HG03354 (cell line): Measurements from ENCODE around the gene CABLES1.

Experiments used
- ATAC-seq: cut with Tn5 transposase; IDR thresholded peaks from one replicate; pipeline ENCODE4 v1.9.1; 2021; ENCODE audit warnings: mild to moderate bottlenecking; ENCODE audit not compliant: unreplicated experiment, poor library complexity, severe bottlenecking

The CABLES1 gene

DNA sequence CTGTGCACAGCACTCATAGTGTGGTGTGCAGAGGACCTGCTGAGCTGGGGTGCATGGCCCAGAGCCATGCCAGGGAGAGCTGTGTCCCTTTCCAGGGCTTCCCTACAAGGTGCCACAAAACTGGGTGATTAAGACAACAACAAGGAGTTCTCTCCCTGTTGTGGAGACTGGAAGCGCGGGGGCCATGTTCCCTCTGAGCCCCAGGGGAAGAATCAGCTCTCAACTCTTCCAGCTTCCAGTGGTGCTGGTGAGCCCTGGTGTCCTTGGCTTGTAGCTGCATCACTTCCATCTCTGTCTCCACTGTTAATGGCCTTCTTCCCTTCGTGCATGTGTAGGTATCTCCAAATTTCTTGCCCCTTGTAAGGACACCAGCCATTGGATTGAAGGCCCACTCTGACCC, 73.3 kb downstream of the CABLES1 start:
- no peak for ATAC-seq

- ATAC-seq: no peak
Observed at GRCh38 chr18:23209031-23209430, 73.7 kb downstream of the CABLES1 start.

- no peak for ATAC-seq
Observed at GRCh38 chr18:23209796-23210195, 74.5 kb downstream of the CABLES1 start.

DNA sequence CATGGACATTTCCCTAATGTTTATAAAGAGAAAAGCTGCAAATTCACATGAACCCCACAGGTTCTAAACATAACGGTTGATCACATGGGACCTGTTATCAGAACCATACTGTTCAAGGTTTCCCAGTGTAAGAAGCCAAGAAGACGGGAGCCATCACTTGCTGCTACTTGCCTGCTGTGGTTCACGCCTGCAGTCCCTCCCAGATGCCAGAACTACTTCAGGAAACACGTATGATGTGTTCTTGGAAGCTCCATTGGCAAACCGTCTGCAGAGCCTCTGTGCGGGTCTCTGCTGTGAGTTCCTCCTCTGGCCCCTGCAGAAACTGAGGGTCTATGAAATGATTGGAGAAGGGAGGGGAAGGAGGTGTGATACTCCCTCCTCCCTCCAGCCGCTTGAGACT, 75.2 kb downstream of the CABLES1 start:
- no peak for ATAC-seq

- ATAC-seq: no peak
Observed at GRCh38 chr18:23211146-23211545, 75.9 kb downstream of the CABLES1 start.

DNA sequence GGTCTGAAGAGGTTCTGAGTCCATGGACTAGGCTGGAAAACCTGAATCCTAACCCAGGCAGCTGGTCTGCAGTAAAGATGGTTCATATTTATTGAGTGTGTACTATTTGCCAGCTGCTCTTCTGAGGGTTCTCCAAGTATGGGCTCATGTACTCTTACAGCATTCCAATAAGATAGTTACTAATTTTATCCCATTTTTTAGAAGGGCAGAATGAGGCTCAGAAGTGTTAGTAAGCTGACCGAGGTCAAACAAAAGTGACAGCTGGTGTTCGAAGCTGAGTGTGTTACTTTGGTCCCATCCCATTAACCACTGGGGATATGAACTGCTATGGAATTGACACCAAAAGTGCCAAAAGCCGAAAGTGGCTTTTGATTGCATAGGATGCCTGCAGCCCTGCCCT, 76.9 kb downstream of the CABLES1 start:
- no peak for ATAC-seq

DNA sequence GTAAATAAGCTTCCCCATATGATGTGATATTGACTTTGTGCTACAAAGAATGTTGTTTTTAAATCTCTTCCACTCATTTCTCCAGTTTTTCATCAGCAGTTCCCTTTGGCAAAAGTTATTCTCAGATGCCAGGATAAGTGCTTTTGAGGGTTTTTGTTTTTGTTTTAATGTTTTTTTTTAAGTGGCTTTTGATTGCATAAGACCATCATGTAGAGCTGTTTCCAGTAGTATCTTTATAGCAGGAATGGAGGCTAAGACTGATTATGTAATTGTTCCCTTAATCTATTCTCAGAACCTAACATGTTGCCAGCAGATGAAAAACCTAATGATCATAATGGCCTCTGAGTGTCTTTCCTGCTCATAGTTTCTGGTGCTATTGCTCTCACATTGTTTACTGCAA, 77.9 kb downstream of the CABLES1 start:
- no peak for ATAC-seq

DNA sequence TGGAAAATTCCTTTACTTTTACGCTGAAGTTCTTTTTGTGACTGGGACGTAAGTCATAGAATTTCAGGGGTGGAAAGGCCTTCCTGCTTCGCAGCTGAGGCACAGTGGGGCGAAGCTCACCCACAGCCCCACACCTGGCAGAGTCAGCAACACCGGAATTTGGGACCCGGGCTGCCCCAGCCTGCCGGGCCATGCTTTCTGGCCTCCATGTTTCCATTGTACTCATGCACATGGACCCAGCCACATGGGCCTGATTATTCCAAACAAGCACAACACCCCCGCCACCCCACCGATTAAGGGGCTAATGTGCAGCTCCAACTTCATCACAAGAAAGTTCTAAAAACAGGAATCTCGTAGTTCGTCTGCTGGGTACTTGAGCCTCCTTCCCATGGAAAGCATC, 82.5 kb downstream of the CABLES1 start:
- no peak for ATAC-seq

- ATAC-seq: no peak
Observed at GRCh38 chr18:23220355-23220754, 85.1 kb downstream of the CABLES1 start.

DNA sequence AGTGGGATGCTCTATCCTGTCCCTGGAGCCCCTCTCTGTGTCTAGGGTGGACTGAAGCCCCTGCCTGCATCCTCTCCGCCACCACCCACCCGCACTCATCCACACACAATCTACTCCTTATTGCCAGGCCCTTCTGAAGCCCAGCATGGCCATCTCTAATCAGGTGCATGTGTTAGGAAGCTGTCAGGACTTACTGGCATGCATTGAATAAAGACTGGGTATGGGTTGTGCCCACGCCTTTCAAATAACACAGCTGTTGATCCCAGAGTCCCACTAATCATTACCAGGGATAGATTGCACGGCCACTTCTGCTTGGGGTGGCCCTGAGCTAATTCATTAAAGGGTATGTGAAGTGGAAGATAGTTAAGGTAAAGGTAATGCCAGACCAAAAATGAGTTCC, 88.4 kb downstream of the CABLES1 start:
- ATAC-seq: no peak

GRCh38 chr18:23225503-23225902, 90.2 kb downstream of the CABLES1 start:
- ATAC-seq: no peak

DNA sequence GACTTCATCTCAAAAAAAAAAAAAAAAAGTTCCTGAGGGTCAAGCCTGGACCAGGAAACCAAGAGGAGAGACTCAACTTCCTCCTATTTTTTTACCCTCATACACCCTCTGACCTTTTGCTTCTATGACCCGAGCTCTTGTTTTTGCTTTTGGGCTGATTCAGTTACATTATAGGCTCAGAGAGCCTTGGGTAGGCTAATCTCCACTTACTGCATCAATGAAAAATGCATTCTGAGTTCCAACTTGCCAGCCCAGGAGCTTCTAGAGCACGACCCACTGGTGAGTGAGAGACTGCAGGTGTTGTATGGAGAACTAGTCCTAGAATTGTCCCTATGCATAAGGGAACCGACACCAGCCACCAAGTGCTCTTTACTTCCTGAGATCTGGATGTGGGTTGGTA, 91.1 kb downstream of the CABLES1 start:
- ATAC-seq: no peak

GRCh38 chr18:23226930-23227725, 91.8 kb downstream of the CABLES1 start:
- no peak for ATAC-seq

- no peak for ATAC-seq
Observed at GRCh38 chr18:23227726-23228070, 92.4 kb downstream of the CABLES1 start.

DNA sequence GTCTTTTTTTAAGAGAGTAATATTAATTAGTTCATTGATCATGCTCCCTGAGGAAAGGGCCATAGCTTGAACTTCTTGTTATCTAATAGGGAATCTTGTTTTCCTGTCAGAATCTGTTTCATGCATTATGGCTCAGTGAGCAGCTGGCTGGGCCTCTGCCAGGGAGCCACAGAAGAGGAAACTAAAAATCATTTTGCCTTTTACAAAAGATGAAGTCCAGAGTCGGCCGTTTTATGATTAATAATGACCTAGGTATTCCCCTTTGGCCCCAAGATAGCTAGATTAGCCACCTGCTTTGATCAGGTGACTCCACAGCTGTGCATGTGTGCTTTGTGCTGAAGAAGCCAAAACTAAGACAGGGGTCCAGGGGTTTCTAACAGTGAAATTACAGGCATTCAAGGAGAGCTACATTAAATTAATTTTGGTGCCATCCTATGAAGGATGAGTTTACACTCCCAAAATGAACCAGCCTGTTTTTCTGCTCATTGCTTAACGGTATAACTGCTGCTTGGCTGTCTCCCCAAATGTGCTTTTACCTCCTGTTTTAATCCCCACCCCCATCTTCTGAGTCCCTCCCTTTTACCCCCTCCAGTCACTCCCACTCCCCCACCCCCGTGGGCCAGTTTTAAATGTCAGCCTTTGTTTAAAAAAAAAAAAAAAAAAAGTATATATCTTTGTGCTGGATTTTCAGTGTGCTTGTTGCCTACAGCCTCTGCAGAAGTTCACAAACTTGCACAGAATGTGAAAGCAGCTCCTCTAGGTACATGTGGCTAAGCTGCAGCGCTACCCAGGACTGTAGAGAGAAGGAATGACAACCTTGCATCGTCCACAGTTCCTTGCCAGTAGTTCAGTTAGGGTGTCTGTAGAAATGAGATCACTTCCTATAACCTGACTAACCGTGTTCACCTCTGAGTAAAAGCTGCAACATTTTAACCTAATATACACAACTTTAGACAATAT, 93.1 kb downstream of the CABLES1 start:
- peak; percentile 48 for ATAC-seq

DNA sequence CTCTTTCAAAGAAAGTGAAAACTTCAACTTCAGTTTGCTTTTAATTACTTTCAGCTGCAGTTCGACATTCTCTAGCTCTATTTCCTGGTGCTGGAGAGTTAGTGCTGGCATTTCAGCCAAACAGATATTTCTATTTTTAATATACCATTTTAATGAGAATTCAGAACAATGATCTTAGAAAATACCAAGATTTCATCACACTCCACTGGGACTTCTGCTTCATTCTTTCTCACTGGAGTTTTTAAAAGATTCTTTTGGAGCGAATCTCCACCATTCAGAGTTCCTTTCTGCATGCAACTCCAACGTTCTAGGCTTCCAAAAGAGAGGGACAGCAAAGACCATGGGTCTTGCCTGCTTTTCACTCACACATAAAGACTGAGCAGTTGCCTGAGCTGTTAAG, 94.2 kb downstream of the CABLES1 start:
- ATAC-seq: no peak

GRCh38 chr18:23230686-23231085, 95.4 kb downstream of the CABLES1 start:
- ATAC-seq: no peak

GRCh38 chr18:23231340-23232021, 96.2 kb downstream of the CABLES1 start:
- ATAC-seq: peak; percentile 85

DNA sequence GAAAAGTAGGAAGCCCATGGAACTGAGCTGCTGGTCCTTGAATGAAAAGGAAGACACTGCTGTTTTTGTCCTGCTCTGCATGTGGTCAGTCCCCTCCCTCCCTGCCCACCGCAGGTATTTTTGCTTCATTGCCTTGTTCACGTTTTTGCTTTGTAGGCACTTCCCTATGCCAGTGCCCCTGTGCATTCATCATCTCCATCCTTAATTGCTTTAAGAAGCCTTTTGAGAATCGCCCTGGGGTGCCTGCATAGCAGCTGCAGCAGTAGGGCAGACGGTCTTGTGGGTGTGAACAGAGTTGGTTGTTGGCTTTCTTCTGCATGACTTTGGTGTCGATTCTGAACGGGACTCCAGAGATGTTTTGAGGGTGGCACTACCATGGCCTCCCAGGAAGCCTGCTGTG, 97.0 kb downstream of the CABLES1 start:
- ATAC-seq: no peak

DNA sequence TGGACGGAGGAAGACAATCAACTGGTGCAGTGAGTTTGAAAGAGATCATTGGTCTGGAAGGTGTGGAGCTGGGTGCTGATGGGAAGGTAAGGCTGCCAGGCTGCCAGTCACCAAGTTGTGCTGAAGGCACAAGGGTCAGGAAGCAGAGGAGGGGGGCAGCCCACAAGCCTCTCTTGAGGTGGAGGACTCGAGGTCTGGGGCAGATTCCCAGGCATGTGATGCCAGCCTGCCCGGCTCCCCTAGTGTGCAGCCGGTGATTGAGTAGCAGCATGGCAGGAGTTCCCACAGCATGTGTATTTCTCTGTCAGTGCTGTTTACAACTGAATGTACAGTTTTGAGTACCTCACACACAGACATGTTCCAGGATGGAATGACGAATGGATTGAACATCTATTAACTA, 99.3 kb downstream of the CABLES1 start:
- no peak for ATAC-seq
